NCI-H146 treated with DMSO at 0.1 percent for 48 hours (cell line): ENCODE measurements around the gene HCST.
"Not testable (repeated sequence)": the region's sequence is repeated elsewhere in the genome, so short reads cannot be mapped to it uniquely, and the experiment has no call there.

Experiments used
- DNase-seq: peaks from one replicate; lab custom pipeline; 2025; ENCODE audit not compliant: unreplicated experiment; lab: John Stamatoyannopoulos, UW

HCST gene, protein sequence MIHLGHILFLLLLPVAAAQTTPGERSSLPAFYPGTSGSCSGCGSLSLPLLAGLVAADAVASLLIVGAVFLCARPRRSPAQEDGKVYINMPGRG

DNA sequence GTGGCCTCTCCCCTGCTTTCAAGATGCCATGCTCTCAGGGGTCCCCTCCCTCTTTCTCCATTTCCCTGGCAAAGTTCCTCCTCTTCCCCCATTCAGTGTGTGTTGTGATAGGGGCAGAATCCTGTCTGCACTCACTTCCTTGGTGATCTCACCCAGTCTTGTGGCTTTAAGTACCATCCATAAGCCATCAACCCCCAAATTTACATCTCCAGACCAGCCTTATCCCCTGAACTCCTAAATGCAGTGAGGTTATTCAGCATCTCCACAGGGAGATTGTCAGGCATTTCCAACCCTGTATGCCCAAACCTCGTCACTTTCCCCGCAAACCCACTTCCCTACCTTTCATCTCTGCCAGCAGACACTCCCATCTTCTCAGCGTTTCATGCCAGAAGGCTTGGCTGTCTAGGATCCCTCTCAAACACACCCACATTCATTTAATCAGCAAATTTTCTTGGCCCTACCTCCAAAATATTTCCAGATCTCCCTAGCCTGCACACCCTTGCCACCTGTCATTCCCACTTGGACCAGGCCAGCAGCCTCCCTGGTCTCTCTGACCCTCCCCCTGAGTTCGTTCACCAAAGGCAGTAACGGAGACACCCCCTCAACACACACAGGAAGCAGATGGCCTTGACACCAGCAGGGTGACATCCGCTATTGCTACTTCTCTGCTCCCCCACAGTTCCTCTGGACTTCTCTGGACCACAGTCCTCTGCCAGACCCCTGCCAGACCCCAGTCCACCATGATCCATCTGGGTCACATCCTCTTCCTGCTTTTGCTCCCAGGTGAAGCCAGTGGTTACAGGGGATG, at the start of gene HCST:
Gene HCST, plus strand, starts transcription at position 676 of the 808 bp plus-strand sequence. Its CDS starts 65 bp downstream, at position 741.
- no peak for DNase-seq

DNA sequence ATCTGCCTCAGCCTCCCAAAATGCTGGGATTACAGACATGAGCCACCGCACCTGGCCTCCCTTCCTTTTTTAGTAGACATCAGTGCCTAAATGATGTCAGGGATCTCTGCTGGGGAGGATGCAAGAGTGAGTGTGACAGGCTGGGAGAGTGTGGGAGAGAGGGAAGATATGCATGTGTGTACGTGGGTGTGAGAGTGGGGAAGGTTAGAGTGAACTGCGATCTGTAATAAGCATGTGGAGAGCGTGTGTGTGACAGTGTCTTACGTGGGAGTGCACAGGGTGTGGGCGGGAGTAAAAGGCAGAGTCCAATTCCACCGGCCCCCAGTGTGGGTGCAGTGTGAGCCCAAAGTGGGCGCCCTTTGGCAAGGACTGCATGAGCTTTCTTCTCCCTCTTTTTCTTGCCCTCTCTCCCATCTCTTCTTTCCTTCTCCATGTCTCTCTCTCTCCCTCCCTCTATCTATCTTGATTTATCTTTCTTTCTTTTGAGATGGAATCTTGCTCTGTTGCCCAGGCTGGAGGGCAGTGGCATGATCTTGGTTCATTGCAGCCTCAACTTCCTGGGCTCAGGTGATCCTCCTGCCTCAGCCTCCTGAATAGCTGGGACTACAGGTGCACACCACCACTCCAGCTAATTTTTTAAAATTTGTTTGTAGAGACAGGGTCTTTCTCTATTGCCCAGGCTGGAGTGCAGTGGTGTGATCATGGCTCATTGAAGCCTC, 49.1 kb upstream of the HCST start:
- DNase-seq, result no peak

DNA sequence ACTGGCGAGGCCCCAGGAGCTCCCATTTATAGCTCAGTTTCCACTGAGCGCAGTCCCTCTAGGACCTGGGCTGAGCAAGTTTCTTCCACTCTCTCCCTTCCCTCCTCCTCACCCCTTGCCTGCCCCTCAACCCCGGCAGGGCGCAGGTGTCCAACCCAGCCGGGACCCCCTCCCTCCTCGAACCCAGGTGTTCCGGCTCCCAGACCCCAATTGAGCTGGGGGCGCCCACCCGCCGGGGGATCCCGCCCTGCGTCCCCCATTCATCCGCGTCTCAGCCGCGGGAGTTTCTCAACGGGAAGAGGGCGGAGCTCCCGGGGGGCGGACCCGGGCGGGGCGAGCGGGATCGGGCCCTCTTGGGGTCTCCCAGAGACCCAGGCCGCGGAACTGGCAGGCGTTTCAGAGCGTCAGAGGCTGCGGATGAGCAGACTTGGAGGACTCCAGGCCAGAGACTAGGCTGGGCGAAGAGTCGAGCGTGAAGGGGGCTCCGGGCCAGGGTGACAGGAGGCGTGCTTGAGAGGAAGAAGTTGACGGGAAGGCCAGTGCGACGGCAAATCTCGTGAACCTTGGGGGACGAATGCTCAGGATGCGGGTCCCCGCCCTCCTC, 45.7 kb upstream of the HCST start, which contains the start of gene KIRREL2:
Gene KIRREL2, plus strand, starts transcription at position 366 of the 604 bp plus-strand sequence. Its CDS starts 209 bp downstream, at position 575.
- DNase-seq, result no peak

DNA sequence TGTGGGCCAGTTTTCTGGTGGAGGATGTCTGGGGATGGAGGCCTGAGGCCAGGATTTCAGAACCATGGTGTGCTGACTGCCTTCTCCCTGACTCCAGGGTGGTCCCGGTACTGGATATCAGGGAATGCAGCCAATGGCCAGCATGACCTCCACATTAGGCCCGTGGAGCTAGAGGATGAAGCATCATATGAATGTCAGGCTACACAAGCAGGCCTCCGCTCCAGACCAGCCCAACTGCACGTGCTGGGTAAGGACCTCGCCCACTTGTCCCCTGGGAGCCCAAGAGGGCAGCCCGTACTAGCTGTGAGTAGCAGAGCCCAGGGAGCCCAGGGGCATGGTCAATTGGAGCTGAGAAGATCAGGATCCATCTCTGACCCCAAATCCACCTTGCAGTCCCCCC, 44.0 kb upstream of the HCST start:
- no peak for DNase-seq

DNA sequence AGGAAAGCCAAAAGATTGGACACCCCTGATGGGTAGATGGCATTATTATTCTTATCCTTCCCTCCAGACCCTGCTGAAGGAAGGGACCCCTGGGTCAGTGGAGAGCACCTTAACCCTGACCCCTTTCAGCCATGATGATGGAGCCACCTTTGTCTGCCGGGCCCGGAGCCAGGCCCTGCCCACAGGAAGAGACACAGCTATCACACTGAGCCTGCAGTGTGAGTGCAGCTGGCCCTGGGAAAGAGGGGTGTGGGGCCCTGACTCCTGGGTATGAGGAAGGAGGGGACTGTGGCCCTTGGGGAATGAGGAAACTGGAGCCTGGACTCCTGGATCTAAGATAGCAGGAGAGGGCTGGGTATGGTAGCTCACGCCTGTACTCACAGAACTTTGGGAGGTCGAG, 42.9 kb upstream of the HCST start:
- DNase-seq, result no peak

DNA sequence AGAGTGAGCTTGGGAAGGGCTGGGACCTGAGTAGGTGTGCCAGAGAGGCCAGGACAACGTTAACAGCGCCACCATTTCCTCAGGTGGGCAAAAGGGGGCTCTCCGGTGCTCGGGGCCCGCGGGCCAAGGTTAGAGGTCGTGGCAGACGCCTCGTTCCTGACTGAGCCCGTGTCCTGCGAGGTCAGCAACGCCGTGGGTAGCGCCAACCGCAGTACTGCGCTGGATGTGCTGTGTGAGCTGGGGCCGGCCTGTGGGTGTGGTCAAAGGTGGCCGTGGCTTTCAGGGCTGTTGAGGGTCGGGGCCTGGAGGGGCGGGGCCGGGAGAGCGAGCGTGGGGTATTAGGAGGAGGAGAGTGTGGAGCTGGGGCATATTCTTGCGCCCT, 41.9 kb upstream of the HCST start:
- no peak for DNase-seq

DNA sequence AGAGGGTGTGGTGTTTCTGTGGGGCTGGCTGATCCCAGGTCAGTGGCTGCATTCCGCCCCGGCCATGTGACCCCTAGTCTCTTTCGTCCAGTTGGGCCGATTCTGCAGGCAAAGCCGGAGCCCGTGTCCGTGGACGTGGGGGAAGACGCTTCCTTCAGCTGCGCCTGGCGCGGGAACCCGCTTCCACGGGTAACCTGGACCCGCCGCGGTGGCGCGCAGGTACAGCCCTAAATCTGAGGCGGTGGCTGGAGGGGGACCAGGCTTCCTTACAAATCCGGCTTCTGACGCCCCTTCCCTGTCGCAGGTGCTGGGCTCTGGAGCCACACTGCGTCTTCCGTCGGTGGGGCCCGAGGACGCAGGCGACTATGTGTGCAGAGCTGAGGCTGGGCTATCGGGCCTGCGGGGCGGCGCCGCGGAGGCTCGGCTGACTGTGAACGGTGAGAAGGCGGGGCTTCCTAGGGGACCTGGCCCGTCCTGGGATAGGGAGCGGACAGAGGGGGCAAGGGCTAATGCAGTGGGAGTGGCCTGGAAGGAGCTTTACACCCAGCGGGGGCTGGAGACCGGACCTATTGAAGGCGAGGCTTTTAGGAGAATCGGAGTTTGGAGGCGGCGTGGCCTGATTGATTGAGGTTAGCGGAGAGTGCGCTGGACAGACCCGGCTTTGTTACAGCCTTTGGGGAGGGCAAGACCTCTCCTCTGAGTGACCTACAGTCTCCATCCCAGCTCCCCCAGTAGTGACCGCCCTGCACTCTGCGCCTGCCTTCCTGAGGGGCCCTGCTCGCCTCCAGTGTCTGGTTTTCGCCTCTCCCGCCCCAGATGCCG, 41.3 kb upstream of the HCST start:
- no peak for DNase-seq

DNA sequence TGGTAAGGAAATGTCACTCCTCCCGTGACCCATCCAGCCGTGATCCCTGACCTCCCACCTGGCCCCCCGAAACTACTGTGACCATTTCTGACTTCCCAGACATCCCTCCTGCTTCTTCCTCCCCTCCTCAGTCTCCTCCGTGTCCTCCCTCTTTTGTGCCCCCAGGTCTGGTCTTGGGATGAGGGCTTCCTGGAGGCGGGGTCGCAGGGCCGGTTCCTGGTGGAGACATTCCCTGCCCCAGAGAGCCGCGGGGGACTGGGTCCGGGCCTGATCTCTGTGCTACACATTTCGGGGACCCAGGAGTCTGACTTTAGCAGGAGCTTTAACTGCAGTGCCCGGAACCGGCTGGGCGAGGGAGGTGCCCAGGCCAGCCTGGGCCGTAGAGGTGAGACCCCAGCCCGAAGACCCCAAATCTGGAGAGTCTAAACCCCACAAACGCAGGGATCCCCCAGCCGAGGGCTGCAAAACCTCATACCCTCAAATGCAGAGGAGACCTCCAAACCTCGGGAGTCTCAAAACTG, 40.6 kb upstream of the HCST start:
- no peak for DNase-seq

DNA sequence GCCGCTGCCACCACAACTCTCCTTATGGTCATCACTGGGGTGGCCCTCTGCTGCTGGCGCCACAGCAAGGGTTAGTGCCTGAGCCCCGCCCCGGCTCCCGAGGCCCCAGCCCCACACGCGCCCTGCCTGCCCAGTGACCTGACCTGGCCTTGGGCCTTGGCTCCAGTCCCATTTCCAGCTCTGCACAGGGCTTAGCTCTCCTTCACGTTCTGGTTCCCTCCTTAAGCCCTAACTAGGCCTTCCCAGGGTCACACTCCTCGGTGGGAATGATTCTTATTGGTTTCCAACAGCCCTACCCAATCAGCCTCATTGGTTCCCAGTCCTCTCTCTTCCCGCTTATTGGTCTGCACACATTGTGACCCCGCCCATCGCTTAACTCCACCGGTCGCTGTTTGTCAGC, 39.8 kb upstream of the HCST start:
- DNase-seq, result no peak

DNA sequence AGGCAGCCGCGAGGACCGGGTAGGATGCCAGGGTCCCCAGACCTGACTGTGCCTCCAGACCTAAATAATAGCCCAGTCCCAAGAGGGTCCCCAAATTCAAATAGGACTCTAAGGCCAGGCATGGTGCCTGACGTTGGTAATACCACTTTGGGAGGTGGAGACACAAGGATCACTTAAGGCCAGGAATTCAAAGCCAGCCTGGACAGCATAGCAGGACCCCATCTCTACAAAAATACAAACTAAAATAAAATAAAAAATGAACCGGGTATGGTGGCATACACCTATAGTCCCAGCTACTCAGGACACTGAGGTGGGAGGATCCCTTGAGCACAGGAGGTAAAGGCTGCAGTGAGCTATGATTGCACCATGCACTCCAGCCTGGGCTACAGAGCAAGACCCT, 39.3 kb upstream of the HCST start:
- DNase-seq, result no peak

DNA sequence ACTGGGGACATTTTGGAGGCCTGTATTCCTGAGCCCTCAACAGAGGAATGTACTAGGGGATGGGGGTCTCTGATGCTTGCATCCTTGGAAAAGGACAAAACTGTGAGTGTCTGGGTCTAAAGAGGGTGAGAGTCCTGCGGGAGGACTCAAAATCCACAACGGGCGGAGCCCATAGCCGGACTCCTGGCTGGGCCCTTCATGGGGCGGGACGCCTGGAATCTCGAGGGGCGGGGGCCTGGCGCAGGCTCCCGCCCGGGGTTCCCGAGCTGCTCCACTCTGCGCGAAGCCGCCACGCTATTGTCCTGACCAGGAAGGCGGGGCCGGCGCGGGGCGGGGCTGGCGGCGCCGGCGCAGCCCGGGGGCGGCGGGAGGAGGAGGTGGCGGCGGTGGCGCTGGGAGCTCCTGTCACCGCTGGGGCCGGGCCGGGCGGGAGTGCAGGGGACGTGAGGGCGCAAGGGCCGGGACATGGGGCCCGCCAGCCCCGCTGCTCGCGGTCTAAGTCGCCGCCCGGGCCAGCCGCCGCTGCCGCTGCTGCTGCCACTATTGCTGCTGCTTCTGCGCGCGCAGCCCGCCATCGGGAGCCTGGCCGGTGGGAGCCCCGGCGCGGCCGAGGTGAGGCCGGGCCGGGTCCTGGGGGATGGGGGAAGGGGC, 34.0 kb upstream of the HCST start, which contains the start of gene APLP1:
Gene APLP1, plus strand, starts transcription at position 403 of the 651 bp plus-strand sequence. Its CDS starts 63 bp downstream, at position 466.
- peak; percentile 44 for DNase-seq

DNA sequence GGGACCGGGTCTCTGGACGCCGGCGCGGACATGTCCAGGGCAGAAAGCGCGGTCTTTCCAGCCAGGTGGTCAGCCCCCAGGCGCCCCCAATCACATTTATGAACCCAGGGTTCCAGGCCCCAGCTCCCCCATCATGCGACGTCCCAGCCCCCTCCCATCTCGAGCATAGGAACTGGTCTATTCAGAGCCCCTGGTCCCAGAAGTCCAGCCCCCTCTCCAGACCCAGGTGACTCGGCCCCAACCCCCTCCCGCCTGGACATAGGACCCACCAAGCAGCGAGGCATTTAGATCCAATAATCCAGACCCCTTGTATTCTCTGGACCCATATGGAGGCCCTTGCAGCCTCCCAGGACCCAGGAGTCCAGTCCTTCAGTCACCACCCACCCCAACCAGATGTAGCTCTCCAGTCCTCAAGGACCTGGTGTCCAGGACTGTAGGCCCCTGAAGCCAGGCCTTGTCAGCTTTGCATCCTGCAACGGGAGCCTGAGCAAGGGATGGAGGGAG, 33.5 kb upstream of the HCST start:
- no peak for DNase-seq

DNA sequence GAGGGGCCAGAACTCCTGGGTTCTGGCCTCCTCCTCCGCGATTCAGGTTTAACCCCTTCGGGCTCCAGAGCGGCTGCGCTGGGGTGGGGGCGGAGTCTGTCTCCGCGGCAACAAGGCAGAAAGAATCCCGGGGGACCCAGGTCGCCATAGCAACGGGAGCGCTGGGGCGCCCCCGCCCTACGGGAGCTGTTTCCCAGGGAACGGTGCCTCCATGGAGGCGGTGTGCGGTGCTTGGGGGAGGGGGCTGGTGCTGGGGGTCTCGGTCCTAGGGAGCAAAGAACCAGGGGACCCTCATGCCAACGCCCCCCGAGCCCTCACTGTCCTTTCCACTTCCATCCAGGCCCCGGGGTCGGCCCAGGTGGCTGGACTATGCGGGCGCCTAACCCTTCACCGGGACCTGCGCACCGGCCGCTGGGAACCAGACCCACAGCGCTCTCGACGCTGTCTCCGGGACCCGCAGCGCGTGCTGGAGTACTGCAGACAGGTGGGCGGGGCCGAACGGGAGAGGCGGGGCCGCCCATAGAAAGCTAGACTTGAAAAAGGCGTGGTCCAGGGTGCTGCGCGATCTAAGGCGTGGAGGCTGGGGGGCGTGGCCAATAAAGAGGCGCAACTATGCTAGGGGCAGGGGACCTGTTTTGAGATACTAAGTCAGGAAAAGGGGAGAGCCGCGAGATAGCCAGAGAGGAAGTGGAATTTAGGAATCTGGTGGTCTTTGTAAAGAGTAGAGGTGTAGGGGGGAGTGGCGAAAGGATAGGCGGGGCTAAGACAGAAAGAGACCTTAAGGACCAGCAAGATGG, 32.8 kb upstream of the HCST start:
- peak; percentile 93 for DNase-seq

DNA sequence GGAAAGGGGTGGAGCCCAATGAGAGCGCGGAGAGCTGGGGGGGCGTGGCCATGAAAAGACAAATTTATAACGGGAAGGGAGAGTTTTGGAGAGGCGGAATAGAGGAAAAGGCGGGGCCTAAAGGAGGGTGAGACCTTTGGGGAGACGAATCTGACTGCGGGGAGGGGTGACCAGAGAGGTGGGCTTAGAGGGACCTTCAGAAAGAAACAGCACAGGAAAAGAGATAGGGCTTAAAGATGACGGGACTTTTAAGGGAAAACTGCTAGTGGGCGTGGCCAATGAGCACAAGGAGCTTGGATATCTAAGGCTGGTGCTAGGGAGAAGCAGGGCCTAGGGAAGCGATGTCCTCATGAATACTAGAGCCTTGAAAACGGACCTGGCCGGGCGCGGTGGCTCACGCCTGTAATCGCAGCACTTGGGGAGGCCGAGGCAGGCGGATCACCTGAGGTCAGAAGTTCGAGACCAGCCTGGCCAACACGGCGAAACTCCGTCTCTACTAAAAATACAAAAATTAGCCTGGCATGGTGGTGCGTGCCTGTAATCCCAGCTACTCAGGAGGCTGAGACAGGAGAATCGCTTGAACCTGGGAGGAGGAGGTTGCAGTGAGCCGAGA, 32.1 kb upstream of the HCST start:
- not testable (repeated sequence) for DNase-seq

DNA sequence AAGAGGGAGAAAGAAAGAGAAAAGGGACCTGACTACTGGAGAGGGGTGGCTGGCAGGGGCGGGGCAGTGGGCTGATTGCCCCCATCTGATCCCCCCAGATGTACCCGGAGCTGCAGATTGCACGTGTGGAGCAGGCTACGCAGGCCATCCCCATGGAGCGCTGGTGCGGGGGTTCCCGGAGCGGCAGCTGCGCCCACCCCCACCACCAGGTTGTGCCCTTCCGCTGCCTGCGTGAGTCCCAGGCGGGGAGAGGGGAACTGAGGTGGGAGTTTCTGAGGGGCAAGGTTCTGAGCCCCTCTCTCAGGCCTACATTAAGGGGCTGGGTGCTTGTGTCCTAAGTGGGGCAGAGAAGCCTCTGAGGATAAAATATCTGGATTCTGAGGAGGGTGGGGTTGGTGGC, 31.5 kb upstream of the HCST start:
- DNase-seq, result no peak

DNA sequence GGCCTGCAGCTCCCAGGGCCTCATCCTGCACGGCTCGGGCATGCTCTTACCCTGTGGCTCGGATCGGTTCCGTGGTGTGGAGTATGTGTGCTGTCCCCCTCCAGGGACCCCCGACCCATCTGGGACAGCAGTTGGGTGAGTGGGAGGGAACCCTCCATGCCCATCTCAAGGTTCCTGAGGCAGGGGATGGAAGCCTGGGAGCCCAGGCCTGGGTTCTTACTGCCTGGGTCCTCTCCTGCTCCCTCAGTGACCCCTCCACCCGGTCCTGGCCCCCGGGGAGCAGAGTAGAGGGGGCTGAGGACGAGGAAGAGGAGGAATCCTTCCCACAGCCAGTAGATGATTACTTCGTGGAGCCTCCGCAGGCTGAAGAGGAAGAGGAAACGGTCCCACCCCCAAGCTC, 30.7 kb upstream of the HCST start:
- DNase-seq, result no peak

DNA sequence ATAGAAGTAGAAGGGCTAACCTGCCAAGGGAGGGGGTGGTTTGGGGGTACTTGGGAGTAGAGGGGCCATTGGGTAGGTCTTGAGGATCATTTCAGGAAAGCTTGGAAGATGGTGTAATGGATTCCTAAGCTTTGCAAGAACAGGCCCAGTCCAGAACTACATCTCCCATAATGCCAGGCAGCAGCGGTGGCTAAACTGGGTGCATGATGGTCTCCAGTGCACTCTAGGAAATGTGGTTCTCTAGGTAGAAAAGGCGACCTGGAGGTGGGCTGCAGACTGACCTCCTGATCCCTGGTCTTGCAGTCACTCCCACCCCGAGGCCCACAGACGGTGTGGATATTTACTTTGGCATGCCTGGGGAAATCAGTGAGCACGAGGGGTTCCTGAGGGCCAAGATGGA, 30.1 kb upstream of the HCST start:
- DNase-seq, result no peak

DNA sequence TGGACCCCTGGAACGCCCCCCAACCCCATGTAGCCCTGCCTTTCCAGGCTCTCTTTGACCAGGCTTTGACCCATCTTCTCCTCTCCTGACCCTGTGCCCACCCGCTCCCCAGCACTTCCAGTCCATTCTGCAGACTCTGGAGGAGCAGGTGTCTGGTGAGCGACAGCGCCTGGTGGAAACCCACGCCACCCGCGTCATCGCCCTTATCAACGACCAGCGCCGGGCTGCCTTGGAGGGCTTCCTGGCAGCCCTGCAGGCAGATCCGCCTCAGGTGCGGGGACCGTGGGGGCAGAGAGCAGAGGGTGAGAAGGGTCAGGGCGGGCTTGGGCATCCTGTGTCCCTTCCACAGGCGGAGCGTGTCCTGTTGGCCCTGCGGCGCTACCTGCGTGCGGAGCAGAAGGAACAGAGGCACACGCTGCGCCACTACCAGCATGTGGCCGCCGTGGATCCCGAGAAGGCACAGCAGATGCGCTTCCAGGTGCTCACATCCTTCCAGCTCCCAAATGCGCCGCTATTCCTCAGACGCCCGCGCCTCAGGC, 27.9 kb upstream of the HCST start:
- no peak for DNase-seq
